Activated effector memory CD4-positive, alpha-beta T cell treated with Interleukin-2 at 50 U/mL for 16 hours (primary cell): ENCODE results near the gene SLC8B1.

Experiments
- DNase-seq: peaks from one replicate; pipeline ENCODE4 v3.0.0-alpha.2; 2020

Gene SLC8B1

DNA sequence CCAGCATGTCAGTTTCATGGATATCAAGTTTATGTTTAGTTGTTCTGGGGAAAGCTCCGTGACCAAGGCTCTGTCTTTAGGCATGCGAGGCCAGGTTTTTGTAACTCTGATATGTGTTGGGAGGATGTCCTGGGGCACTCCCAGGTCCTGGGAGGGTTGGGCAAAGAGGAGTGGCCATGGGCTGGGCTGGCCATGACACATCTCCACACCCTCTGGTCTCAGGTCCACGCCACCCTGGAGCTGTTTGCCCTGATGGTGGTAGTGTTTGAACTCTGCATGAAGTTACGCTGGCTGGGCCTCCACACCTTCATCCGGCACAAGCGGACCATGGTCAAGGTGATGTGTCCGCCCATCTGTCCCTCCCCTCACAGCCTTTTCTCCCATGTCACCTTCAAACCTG lies 67.3 kb downstream of the SLC8B1 start:
- DNase-seq = no peak

DNA sequence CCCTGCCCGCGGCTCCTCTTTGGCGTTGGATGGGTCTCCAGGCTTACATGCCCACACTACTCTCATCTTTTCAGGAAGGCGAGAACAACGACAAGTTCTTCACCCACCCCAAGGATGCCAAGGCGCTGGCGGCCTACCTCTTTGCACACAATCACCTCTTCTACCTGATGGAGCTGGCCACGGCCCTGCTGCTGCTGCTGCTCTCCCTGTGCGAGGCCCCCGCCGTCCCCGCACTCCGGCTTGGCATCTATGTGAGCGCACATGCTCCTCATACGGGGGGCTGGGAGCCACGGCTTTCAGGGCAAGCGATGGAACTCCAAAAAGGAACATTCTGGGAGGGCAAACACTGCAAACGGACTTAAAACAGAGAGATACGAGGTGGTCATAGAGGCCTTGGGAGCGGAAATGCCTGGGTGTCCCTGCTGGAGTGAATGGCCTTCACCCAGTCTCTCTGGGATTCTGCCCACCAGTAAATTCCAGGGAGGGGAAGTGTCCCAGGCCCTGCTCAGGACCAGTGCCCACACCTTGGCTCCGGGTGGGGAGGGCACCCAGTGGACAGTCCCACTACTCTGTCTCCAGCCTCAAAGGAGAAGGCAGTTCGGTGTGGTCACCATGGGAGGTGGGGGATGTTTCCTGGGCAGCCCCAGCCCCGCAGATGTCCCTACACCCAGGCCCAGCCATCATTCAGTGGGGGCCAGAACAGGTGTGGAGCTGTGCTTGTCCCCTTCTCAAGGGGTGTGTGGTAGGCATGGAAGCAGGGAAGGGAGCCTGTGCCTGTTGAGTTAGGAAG lies 68.6 kb downstream of the SLC8B1 start:
- DNase-seq = no peak

DNA sequence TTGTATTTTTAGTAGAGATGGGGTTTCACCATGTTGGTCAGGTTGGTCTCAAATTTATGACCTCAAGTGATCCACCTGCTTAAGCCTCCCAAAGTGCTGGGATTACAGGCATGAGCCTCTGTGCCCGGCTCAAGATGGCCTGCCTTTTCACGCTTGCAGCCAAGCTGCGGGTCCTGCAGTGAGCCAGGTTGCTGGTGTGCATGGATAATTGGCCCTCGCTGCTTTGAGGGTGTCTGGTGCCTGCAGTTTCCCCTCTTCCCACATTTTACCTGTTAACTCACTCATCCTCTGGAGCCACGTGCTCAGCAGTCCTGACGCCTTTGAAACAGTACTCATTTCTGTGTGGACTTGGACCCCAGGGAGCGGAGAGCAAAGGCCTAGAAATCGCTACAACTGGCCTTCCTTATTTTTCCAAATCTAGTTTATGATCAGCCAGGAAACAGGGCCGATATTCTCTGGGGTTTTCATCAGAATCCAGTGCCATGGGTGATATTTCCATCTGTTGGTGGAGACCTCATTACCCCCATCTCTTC lies 71.4 kb downstream of the SLC8B1 start:
- DNase-seq = no peak

DNA sequence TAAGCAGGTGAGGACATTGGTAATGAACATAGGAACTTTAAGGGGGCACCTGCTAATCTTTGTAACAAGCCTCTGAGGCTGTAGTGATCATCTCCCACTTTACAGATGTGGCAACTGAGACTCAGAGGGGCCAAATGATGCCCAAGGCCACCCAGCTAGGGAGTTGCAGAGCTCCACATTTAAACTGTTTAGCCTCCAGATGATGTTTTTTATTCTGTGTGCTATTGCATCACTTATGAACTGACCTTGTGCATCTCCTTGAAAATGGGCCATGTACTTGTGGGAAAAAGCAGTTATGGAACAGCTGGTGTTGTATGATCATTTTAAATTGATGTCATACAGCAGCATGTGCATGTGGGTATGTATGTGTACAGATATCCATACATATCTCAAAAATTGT lies 72.2 kb downstream of the SLC8B1 start:
- no peak for DNase-seq

DNA sequence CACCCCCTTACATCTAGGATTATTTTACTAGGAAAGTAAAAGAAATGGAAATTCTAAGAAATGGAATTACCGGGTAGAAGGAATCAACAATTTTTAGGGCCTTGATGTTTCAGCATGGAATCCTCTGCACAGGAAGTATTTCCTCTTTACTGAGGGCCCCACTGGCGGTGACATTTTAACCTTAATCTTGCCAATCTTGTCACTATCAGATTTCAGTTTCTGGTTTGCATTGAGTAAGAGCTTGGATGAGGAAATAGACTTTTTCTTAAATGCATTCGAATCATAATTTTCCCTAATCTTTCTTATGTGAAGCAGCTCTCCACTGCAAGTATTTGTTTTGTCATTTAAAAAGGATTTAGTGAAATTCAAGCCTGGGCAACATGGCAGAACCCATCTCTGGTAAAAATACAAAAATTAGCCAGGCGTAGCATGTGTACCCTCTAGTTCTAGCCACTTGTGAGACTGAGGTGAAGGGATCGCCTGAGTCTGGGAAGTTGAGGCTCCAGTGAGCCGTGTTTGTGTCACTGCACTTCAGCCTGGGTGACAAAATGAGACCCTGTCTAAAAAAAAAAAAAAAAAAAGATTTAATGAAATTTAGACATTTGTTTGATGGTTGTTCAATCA lies 73.0 kb downstream of the SLC8B1 start:
- DNase-seq = no peak

DNA sequence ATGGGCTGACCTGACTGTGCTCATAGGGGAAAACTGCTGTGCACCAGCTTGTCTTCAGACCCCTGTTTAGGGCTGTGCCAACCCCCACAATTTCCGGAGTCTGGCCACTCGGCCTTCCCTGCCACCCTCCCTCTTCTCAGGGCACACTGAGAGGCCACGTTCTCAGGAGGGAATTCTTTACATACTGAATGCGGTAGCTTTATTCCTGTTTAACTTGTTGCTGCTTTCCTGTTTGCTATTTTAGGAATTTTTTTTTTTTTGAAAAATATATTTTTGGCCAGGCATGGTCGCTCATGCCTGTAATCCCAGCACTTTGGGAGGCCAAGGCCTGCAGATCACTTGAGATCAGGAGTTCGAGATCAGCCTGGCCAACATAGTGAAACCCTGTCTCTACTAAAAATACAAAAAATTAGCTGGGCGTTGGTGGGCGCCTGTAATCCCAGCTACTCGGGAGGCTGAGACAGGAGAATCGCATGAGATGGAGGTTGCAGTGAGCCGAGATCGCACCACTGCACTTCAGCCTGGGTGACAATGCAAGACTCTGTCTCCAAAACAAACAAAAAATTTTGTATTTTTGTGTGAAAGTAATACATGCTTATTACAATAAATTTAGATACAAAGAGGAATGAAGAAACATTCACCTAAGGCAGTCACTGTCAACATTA lies 74.1 kb downstream of the SLC8B1 start:
- DNase-seq = no peak

DNA sequence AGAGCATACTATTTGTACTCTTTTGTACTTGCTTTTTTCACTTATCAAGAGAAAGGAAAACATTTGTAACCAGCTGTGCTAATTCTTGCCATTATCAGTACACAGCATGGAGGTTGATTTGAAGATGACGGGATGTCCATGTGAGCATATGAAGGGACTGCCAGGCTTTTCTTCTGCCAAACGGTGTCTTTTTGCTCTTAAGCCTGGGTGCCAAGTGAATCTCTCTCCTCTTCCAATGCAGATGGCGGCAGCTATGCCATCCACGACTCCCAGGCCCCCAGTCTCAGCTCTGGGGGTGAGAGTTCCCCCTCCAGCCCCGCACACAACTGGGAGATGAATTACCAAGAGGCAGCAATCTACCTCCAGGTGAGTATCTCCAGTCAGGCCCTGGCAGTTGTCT lies 74.8 kb downstream of the SLC8B1 start:
- DNase-seq = no peak

DNA sequence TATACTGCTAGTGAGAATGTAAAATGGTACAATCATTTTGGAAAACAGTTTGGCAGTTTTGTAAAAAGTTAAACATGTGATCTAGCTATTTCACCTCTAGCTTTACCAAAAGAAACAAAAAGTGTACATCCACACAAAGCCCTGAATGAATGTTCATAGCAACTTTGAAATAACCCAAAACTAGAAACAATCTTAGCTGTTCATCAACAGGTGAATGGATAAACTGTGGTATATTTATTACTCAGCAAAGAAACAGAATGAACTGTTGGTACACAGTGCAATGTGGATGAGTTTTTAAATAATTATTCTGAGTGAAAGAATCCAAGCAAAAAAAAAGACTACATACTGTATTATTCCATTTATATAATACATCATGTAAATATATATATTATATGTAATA lies 77.3 kb downstream of the SLC8B1 start:
- DNase-seq = no peak

DNA sequence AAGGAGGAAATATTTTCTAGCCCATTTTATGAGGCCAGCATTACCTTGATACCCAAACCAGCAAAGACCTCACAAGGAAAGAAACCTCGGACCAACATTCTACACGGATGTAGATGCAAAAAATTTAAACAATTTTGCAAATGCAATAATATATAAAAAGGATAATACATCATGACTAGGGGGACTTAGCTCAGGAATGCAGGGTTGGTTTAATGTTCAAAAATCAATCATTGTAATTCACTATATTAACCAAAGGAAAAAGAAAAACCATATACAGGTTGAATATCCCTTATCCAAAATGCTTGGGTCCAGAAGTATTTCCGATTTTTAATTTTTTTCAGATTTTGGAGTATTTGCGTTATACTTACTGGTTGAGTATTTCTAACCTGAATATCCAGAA lies 80.6 kb downstream of the SLC8B1 start:
- DNase-seq = no peak

DNA sequence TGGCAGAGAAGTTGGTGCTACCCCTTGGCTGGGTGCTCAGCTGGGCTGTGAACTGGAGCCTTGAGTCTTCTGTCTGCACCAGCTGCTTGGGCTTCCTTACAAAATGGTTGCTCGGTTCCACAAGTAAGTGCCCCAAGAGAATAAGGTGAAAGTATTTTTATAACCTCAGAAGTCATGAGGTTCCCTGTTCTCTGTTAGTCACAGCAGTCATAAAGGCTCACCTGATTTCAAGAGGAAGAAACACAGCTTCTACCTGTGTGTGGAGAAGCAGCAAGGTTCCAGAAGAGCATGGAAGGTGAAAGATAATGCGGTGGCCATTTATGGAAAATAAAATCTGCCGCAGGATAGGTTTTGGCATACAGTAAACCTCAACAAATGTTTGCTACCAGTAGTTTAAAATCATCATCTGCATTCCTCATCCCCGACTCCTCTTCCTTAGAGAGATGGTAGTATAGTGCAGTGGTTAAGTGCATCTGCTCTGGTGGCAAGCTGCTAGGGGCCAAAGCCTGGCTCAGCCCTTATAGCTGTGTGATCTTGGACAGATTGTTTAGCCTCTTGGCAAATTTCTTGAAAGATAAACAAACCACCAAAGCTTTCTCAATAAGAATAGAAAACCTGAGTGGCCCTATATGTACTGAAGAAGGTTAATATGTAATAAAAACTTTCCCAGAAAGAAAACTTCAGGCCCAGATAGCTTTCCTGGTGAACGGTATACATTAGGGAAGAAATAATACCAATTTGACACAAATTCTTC lies 81.2 kb downstream of the SLC8B1 start:
- DNase-seq = no peak

DNA sequence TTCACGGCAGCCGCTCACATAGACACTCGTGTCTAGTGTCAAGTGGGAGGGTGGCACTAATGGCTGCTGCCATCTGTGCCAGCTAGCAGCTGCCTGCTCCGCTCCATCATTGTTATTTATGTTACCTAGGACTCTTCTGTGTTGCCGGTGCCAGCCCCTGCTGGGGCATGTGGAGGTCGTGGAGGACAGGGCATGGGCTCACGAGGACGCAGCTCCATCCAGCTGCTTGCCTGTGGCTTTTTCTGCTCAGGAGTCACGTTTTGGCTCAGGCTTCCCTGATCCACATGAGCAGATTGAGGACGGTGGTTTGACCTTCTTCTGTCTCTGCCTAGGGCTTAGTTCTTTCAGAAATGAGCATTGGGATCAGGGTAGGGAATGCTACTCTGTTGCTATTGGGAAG lies 82.4 kb downstream of the SLC8B1 start:
- DNase-seq = no peak

DNA sequence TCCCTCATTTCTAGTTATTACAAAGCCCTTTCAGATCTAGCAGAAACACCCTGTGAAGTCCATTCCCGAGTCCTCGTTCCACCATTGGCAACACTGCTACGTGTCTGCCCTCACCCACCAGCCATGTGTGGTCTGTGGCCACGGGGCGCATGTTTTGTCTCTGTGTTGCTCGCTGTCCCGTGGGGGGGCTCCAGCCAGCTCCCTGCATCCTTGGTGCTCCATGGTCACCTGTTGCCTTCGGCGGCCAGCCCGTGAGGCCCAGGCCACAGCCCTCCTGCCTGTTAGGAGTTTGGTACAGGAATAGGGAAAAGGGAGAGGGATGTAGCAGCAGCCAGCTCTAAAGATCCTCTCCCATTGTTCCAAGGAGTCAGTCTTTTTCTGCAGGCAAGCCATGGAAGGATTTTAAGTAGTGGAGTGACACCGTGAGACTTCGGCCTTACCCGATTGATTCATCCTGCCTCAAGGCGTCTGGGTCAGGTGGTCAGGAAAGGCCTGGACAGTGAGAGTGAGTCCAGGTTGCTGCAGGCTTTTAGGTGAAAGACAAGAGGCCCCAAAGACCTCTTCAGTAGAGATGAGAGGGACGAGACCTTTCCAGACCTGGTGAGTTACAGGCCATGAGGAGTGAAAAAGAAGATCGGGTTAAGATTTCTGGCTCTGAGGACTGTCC lies 83.4 kb downstream of the SLC8B1 start:
- no peak for DNase-seq

DNA sequence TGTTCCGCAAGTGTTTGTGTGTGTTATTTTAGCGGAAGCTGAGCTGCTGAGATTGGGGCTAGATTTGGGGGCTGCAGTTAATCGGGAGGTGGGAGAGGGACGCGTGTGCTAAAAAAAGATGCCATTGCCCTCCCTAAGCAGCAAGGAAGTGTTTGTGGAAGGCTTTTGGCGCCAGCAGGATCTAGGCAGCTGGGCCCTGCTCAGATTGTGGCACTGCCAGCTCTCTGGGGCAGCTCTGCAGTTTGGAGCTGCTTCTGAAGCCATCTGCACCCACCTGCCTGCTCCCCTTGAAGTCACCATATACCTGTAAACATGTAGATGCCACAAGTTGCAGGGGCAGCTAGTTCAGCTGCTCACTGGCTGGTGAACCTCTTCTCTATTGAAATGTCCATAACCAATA lies 84.9 kb downstream of the SLC8B1 start:
- DNase-seq = no peak

DNA sequence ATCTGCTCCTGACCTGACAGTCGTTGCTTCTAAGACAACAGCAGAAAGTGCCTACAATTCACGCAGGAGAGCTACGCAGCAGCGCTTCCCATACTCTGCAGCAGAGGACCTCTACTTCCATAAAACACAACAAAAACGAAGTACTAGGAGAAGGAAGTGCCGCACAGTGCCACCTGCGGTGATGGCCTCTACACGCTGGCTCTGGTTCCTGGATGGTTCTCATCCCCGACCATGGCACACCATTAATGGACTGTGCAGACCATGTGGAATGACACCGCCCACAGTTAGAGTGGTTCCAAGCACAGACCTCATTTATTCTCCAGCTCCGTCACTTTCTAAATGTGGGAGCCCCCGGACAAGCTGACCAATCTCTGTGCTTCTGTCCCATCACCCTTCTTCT lies 85.4 kb downstream of the SLC8B1 start:
- DNase-seq = no peak

DNA sequence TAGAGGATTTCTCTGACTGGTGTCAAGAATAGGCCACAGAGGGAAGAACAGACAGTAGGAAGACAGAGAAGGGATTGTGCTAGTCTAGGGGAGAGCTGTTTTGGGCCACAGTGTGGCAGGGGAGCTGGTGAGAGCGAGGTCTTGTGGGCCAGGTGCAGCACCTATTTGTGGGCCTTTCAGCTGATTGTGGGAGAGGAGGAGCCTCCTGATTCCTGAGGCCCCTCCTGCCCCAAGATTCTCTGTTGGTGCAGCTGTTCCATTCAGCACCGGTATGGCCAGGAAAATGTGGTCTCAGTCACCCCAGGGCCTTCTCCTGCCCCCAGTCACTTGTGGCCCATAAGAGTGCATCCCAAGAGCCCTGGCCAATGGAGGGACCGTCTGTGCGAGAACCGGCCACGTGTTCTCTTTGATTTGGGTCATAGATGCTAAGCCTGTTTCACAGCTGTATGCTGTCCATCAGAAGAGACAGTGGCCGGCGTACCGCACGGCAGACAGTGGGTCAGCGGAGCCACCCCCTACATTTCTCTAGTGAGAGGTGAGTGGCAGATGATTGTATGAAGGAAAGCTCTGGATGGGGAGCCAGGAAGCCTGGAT lies 86.0 kb downstream of the SLC8B1 start:
- no peak for DNase-seq
